Ovary (tissue), 9 donors: ENCODE data around the gene CD36. TPM values are rescaled to one million over a fixed set of nuclear protein-coding genes. Genes with fewer than 3 reads are reported as not detected.

Experiments
- DNase-seq, 5 donors: peaks; one replicate each; pipeline ENCODE4 v3.0.0-alpha.2; 2019 to 2020
- H3K27ac ChIP-seq, 2 donors: fragments of 200-600 bp; one replicate each; pipeline versions ENCODE4 v1.5.1 to v1.8.0; 2019 to 2022
- H3K27me3 ChIP-seq: fragments of 200-600 bp; one replicate; pipeline ENCODE4 v1.8.0; 2022
- H3K36me3 ChIP-seq: fragments of 200-600 bp; sonication (generic); one replicate; pipeline ENCODE4 v1.5.1; 2019
- H3K4me1 ChIP-seq: one replicate; pipeline ENCODE4 v1.8.1; 2013; ENCODE audit warnings: mild to moderate bottlenecking, moderate library complexity; ENCODE audit not compliant: insufficient read depth
- H3K4me3 ChIP-seq: fragments of 200-600 bp; sonication (generic); one replicate; pipeline ENCODE4 v1.5.1; 2017
- H3K9me3 ChIP-seq, 2 donors: fragments of 200-600 bp in 1 of 2; sonication (generic) in 1 of 2; one replicate each; pipeline versions ENCODE4 v1.5.1 to v1.8.1; 2013 to 2019; ENCODE audit warnings: mild to moderate bottlenecking in 1 of 2, moderate library complexity in 1 of 2
- EP300 ChIP-seq: sonication (generic); formaldehyde crosslinking; IDR thresholded peaks from one replicate; pipeline ENCODE4 v1.6.1; 2017; ENCODE audit warnings: antibody characterized with exemption
- POLR2A ChIP-seq: fragments of 450-650 bp; IDR thresholded peaks from one replicate; pipeline ENCODE4 v1.6.1; 2017; ENCODE audit warnings: antibody characterized with exemption, mild to moderate bottlenecking, moderate library complexity
- WGBS, 3 donors: extraction: QIAGEN DNeasy Blood & Tissue Kit in 1 of 3; methylation state at CpG; one replicate each; pipeline versions ENCODE4 v1.1.5 to v1.1.7; 2013 to 2017; 5-methylcytosine and 5-hydroxymethylcytosine counted together
- intact Hi-C, 4 donors: fragments of 100-400 bp; cut with DNase I; formaldehyde crosslinking; loops; one replicate each; pipeline versions ENCODE4 v1.11.0 to v1.15.1; 2022 to 2023
- polyA plus RNA-seq, 2 donors: library from polyadenylated mRNA; stranded (reverse); fragments of 200-250 nt in 1 of 2; fragments of 350-450 nt in 1 of 2; fragmentation: Illumina TruSeq in 1 of 2; extraction: RNeasy Lipid Tissue Mini Kit (QIAGEN cat#74804) in 1 of 2; gene quantifications; one replicate each; pipeline ENCODE4 v1.2.3, GENCODE V29; 2013 to 2014
- total RNA-seq, 7 donors: library from RNA; depleted of rRNA in 2 of 7; stranded (reverse); fragments of >200 nt in 2 of 7; fragmentation: NEBNext Ultra II Directional in 3 of 7; extraction: Animal tissue kit (Norgen Biotek cat#: 25700) in 3 of 7; gene quantifications; one replicate each; pipeline versions ENCODE4 v1.1.0 to v1.2.4, GENCODE V29; 2016 to 2023
- TF ChIP-seq, protein P1 (sequence below), 3 donors: fragments of 450-650 bp in 2 of 3; fragments of 200-600 bp in 1 of 3; IDR thresholded peaks; one replicate each; pipeline versions ENCODE4 v1.5.1 to v1.8.0; 2016 to 2022; ENCODE audit warnings: antibody characterized with exemption in 3 of 3, mild to moderate bottlenecking in 1 of 3
- donor health status: DM: no; HTN: no; CAD: no; lungs with moderate emphysema.
- donor health status: DM: no; HTN: no; CAD: no.
- donor health status: Bipolar disorder and iron deficiency.
- donor health status: DM: yes; HTN: yes; CAD: no.
- donor health status: DM: no; HTN: no; CAD: no.
- donor health status: DM: yes; HTN: yes; CAD: no.

CD36 gene
- total and polyA plus RNA-seq, 9 donors = 3.1 to 55.4 (median 9.1) TPM

DNA sequence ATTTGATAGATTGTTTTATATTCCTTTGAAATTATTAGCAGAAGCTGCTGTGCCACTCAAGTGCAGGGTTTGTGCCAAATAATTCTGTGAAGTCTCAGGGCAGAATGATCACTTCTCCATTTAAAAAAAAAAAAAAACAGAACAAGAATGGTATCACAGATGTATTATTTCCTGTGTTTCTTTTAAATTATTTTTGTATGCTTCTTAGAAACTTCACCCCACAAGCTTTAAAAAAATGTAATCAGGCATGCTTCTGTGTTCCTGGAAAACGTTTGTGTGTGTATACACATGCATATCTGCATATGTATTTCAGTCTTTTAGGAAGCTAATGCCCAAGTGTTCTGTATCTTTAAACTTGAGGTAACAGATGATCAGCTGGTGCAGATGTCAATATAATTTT, 6.3 kb upstream of the CD36 start:
- no peak overlapping the region for H3K4me3 ChIP-seq
- no peaks in the 10 kb centered on the region for H3K36me3 ChIP-seq
- intact Hi-C loops = no loop called here
- TF ChIP-seq POLR2A (no peak), EP300 (no peak)
- TF ChIP-seq, protein P1, sequence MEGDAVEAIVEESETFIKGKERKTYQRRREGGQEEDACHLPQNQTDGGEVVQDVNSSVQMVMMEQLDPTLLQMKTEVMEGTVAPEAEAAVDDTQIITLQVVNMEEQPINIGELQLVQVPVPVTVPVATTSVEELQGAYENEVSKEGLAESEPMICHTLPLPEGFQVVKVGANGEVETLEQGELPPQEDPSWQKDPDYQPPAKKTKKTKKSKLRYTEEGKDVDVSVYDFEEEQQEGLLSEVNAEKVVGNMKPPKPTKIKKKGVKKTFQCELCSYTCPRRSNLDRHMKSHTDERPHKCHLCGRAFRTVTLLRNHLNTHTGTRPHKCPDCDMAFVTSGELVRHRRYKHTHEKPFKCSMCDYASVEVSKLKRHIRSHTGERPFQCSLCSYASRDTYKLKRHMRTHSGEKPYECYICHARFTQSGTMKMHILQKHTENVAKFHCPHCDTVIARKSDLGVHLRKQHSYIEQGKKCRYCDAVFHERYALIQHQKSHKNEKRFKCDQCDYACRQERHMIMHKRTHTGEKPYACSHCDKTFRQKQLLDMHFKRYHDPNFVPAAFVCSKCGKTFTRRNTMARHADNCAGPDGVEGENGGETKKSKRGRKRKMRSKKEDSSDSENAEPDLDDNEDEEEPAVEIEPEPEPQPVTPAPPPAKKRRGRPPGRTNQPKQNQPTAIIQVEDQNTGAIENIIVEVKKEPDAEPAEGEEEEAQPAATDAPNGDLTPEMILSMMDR (IDR thresholded peaks at IDR 0.05) = no peak
- no peak for DNase-seq
- WGBS, 3 donors = 6 to 13% (median 9%) methylated on average over 1 of the region's 1 CpG
- H3K27me3 ChIP-seq = no peaks in the 10 kb centered on the region
- no peak overlapping the region for H3K27ac ChIP-seq
- H3K9me3 ChIP-seq = no peaks in the 10 kb centered on the region
- no peaks in the 10 kb centered on the region for H3K4me1 ChIP-seq

DNA sequence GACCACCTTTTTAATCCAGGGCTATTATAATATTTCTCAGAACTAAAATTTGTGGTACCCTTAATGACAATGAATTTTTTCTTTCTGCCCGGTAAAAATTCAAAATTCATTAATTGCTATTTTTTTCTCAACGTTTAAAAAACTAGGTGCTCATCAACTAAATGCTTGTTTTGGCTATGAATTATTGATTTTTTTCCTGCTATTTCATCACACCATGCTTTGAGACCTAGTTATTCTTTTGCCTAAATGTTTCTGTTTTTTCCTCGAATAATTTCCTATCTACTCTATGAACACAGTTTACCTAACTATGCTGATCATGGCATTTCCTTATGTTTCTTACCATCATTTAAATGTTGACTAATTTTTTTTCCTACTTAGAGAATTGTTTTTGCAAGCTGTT, 5.6 kb upstream of the CD36 start:
- intact Hi-C loops = no loop called here
- TF ChIP-seq POLR2A = no peak
- no peak for TF ChIP-seq EP300
- TF ChIP-seq, protein P1 (IDR thresholded peaks at IDR 0.05) = no peak

DNA sequence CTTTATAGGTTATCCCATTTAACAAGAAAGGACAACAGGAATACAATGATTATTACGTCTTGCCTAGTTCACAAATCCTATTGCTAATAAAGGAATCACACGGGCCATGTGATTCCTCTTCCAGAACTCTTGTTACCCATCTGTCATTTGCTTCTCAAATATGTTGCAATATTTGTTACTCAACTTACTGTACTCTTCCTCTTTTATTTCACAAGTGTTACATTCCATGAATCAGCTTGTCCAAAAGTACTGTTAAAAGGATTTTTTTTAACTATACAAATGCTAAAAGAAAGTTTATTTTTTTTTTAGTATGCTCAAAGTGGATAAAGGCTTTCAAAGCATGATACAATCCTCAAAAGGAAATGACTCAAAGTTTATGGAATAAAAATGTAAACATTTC, 3.9 kb upstream of the CD36 start:
- Histone ChIP-seq H3K9me3 (no peaks in the 10 kb centered on the region), H3K27me3 (no peaks in the 10 kb centered on the region), H3K36me3 (no peaks in the 10 kb centered on the region), H3K4me1 (no peaks in the 10 kb centered on the region), H3K27ac (no peak overlapping the region), H3K4me3 (no peak overlapping the region)
- TF ChIP-seq, protein P1 (IDR thresholded peaks at IDR 0.05) = no peak
- TF ChIP-seq POLR2A (no peak), EP300 (no peak)
- 40 to 43% (median 41%) methylated on average over 2 of the region's 2 CpGs for WGBS, 3 donors
- intact Hi-C loops = no loop called here
- DNase-seq = no peak

More for the DNA sequence above, 5.6 kb upstream of the CD36 start:
- no peak overlapping the region for H3K4me3 ChIP-seq
- H3K36me3 ChIP-seq = no peaks in the 10 kb centered on the region
- no peaks in the 10 kb centered on the region for H3K9me3 ChIP-seq
- no peaks in the 10 kb centered on the region for H3K27me3 ChIP-seq
- no peak overlapping the region for H3K27ac ChIP-seq
- no peaks in the 10 kb centered on the region for H3K4me1 ChIP-seq
- DNase-seq = no peak
- WGBS, 3 donors = 49 to 83% (median 53%) methylated on average over 3 of the region's 3 CpGs

DNA sequence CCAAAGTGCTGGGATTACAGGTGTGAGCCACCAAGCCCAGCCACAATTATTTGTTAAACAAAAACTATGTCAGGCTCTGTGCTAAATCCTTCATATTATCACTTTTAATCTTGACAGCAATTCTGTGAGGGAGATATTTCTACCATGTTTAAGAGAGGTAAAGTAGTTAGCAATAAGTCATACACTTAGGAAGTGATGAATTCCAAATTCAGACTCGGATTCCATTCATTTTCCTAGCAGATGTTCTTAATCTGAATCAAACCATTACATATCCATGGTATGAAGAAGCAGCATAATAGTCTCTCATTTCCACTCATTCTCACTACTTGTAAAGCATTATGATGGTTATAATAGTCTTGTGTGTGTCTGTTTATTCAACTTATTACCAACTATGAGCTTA, 2.9 kb upstream of the CD36 start:
- H3K4me1 ChIP-seq = no peaks in the 10 kb centered on the region
- no peak for TF ChIP-seq EP300
- TF ChIP-seq, protein P1 (IDR thresholded peaks at IDR 0.05) = no peak
- no peak for TF ChIP-seq POLR2A
- H3K36me3 ChIP-seq = no peaks in the 10 kb centered on the region
- H3K27me3 ChIP-seq = no peaks in the 10 kb centered on the region
- no peak overlapping the region for H3K4me3 ChIP-seq
- 34 to 40% (median 40%) methylated on average over 1 of the region's 1 CpG for WGBS, 3 donors
- intact Hi-C loops = no loop called here
- DNase-seq = no peak
- no peak overlapping the region for H3K27ac ChIP-seq
- H3K9me3 ChIP-seq = no peaks in the 10 kb centered on the region

DNA sequence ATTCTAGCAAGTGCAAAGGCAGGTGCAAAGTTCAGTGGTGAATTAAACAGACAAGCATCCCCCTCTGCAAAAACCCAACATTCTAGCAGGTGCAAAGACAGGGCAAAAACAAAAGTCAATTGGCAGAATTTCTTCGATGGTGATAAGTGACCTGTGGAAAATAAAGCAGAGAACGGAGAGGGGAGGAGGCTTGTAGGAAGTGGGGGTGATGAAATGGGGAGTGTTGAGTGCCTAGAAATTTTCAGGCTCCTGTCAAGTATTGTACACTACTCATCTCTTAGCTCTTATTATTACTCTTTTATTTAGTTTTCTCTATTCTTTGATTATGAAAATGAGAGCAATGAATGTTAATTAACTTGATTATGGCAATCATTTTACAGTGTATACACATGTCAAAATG, 2.4 kb upstream of the CD36 start:
- intact Hi-C loops = no loop called here
- Histone ChIP-seq H3K27ac (no peak overlapping the region), H3K4me3 (no peak overlapping the region), H3K9me3 (no peaks in the 10 kb centered on the region), H3K4me1 (no peaks in the 10 kb centered on the region), H3K27me3 (no peaks in the 10 kb centered on the region), H3K36me3 (no peaks in the 10 kb centered on the region)
- TF ChIP-seq, protein P1 (IDR thresholded peaks at IDR 0.05) = no peak
- TF ChIP-seq POLR2A (no peak), EP300 (no peak)
- DNase-seq = no peak
- WGBS, 3 donors = 68 to 89% (median 82%) methylated on average over 2 of the region's 2 CpGs
